Measurements from ENCODE around the gene EPHA2.
"Not testable (repeated sequence)": the region's sequence is repeated elsewhere in the genome, so short reads cannot be mapped to it uniquely, and the experiment has no call there.

Gene EPHA2

GRCh38 chr1:16171314-16172151 lies 15.7 kb upstream of the EPHA2 start:
- H4K8ac ChIP-seq (ENCODE audit: low read depth, low read length) = no peak overlapping the region
- peaks cover 22 to 38% of the 10 kb centered on the region in 2 experiments for H3K4me1 ChIP-seq (ENCODE audit: control insufficient read depth in 1 of 2, insufficient read depth in 2 of 2, low read length in 2 of 2)
- H3K36me3 ChIP-seq (ENCODE audit: control insufficient read depth in 1 of 2, insufficient read depth in 2 of 2, low read length in 2 of 2) = no peaks in the 10 kb centered on the region
- H2BK120ac ChIP-seq (ENCODE audit: insufficient read depth, low read length, poor library complexity) = no peak overlapping the region
- peaks cover 4% of the 10 kb centered on the region for H3K9me3 ChIP-seq (ENCODE audit: insufficient read depth, low read depth, low read length)
- no peak overlapping the region for H3K4ac ChIP-seq (ENCODE audit: low read depth, low read length)
- peak overlapping the region; percentile 3 for H4K91ac ChIP-seq (ENCODE audit: low read depth, low read length)
- H3K18ac ChIP-seq (ENCODE audit: low read length) = no peak overlapping the region
- no CpG with 5 or more reads among the region's 19 CpGs for WGBS (ENCODE audit: extremely low coverage, insufficient coverage, insufficient read length)
- no peak overlapping the region for H3K23ac ChIP-seq (ENCODE audit: low read length)
- no peak for DNase-seq
- no peak overlapping the region for H3K4me3 ChIP-seq (ENCODE audit: low read depth, low read length)
- H2AK5ac ChIP-seq (ENCODE audit: low read length) = no peak overlapping the region
- no peak overlapping the region for H3K14ac ChIP-seq (ENCODE audit: low read length)
- H3K4me2 ChIP-seq (ENCODE audit: low read length) = no peak overlapping the region
- no peaks in the 10 kb centered on the region for H3K27me3 ChIP-seq (ENCODE audit: insufficient read depth, low read length)
- H4K12ac ChIP-seq (ENCODE audit: low read depth, low read length) = no peak overlapping the region
- H2BK12ac ChIP-seq (ENCODE audit: low read length) = peak overlapping the region; percentile 40
- peaks cover 4% of the 10 kb centered on the region for H3K79me2 ChIP-seq (ENCODE audit: control insufficient read depth, insufficient read depth, low read length, poor library complexity)
- no peak overlapping the region for H2AFZ ChIP-seq (ENCODE audit: insufficient read depth, low read length, poor library complexity)
- H2BK5ac ChIP-seq (ENCODE audit: low read depth, low read length, poor library complexity) = no peak overlapping the region
- no peak overlapping the region for H3K9ac ChIP-seq (ENCODE audit: low read length)
- peaks cover 24% of the 10 kb centered on the region for H3K79me1 ChIP-seq (ENCODE audit: low read length)
- H3K27ac ChIP-seq (ENCODE audit: low read depth, low read length) = no peak overlapping the region

DNA sequence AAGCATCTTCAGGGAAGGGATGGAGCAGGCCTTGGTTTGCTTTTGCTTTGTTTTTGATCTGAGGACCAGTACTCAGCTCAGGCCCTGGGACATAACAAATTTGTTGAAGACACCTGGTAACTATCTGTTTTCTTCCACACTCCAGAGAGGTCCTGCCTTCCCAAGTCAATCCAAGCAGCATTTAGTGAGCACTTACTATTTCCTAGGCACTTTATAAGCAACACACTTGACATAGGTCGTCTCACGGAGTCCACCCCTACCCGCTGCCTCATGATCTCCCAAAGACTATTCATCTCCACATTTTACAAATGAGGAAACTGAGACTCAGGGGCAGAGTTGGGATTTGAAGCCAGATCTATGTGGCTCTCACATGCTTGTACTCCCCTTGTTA lies 14.4 kb upstream of the EPHA2 start:
- Histone ChIP-seq H3K9ac (ENCODE audit: low read length) (no peak overlapping the region), H3K4me3 (ENCODE audit: low read depth, low read length) (no peak overlapping the region), H4K12ac (ENCODE audit: low read depth, low read length) (no peak overlapping the region), H3K4me2 (ENCODE audit: low read length) (no peak overlapping the region), H3K4me1 (ENCODE audit: control insufficient read depth in 1 of 2, insufficient read depth in 2 of 2, low read length in 2 of 2) (peaks cover 22 to 33% of the 10 kb centered on the region in 2 experiments), H3K9me3 (ENCODE audit: insufficient read depth, low read depth, low read length) (peaks cover 4% of the 10 kb centered on the region), H4K91ac (ENCODE audit: low read depth, low read length) (no peak overlapping the region), H4K8ac (ENCODE audit: low read depth, low read length) (no peak overlapping the region), H3K79me1 (ENCODE audit: low read length) (peaks cover 19% of the 10 kb centered on the region), H3K27me3 (ENCODE audit: insufficient read depth, low read length) (no peaks in the 10 kb centered on the region), H3K18ac (ENCODE audit: low read length) (no peak overlapping the region), H2AFZ (ENCODE audit: insufficient read depth, low read length, poor library complexity) (no peak overlapping the region), H2AK5ac (ENCODE audit: low read length) (peak overlapping the region; percentile 12), H3K23ac (ENCODE audit: low read length) (no peak overlapping the region), H2BK120ac (ENCODE audit: insufficient read depth, low read length, poor library complexity) (no peak overlapping the region), H2BK12ac (ENCODE audit: low read length) (no peak overlapping the region), H3K27ac (ENCODE audit: low read depth, low read length) (no peak overlapping the region), H2BK5ac (ENCODE audit: low read depth, low read length, poor library complexity) (no peak overlapping the region), H3K79me2 (ENCODE audit: control insufficient read depth, insufficient read depth, low read length, poor library complexity) (peaks cover 4% of the 10 kb centered on the region), H3K36me3 (ENCODE audit: control insufficient read depth in 1 of 2, insufficient read depth in 2 of 2, low read length in 2 of 2) (no peaks in the 10 kb centered on the region), H3K4ac (ENCODE audit: low read depth, low read length) (no peak overlapping the region), H3K14ac (ENCODE audit: low read length) (no peak overlapping the region)
- no peak for DNase-seq
- WGBS (ENCODE audit: extremely low coverage, insufficient coverage, insufficient read length) = no CpG with 5 or more reads among the region's 3 CpGs

GRCh38 chr1:16168622-16169360 lies 12.9 kb upstream of the EPHA2 start:
- WGBS (ENCODE audit: extremely low coverage, insufficient coverage, insufficient read length) = no CpG with 5 or more reads among the region's 13 CpGs
- no peak overlapping the region for H2BK120ac ChIP-seq (ENCODE audit: insufficient read depth, low read length, poor library complexity)
- no peaks in the 10 kb centered on the region for H3K27me3 ChIP-seq (ENCODE audit: insufficient read depth, low read length)
- peaks cover 10% of the 10 kb centered on the region for H3K79me1 ChIP-seq (ENCODE audit: low read length)
- H3K4me2 ChIP-seq (ENCODE audit: low read length) = no peak overlapping the region
- no peak overlapping the region for H2AK5ac ChIP-seq (ENCODE audit: low read length)
- H3K79me2 ChIP-seq (ENCODE audit: control insufficient read depth, insufficient read depth, low read length, poor library complexity) = peaks cover 4% of the 10 kb centered on the region
- no peak overlapping the region for H3K14ac ChIP-seq (ENCODE audit: low read length)
- H3K4ac ChIP-seq (ENCODE audit: low read depth, low read length) = no peak overlapping the region
- H4K12ac ChIP-seq (ENCODE audit: low read depth, low read length) = no peak overlapping the region
- no peak overlapping the region for H3K23ac ChIP-seq (ENCODE audit: low read length)
- peaks cover 19 to 33% of the 10 kb centered on the region in 2 experiments for H3K4me1 ChIP-seq (ENCODE audit: control insufficient read depth in 1 of 2, insufficient read depth in 2 of 2, low read length in 2 of 2)
- no peak overlapping the region for H4K8ac ChIP-seq (ENCODE audit: low read depth, low read length)
- H3K27ac ChIP-seq (ENCODE audit: low read depth, low read length) = no peak overlapping the region
- no peak overlapping the region for H4K91ac ChIP-seq (ENCODE audit: low read depth, low read length)
- no peaks in the 10 kb centered on the region for H3K9me3 ChIP-seq (ENCODE audit: insufficient read depth, low read depth, low read length)
- H3K36me3 ChIP-seq (ENCODE audit: control insufficient read depth in 1 of 2, insufficient read depth in 2 of 2, low read length in 2 of 2) = no peaks in the 10 kb centered on the region
- H2BK12ac ChIP-seq (ENCODE audit: low read length) = peak overlapping the region; percentile 32
- H3K9ac ChIP-seq (ENCODE audit: low read length) = no peak overlapping the region
- H3K18ac ChIP-seq (ENCODE audit: low read length) = no peak overlapping the region
- no peak for DNase-seq
- no peak overlapping the region for H2BK5ac ChIP-seq (ENCODE audit: low read depth, low read length, poor library complexity)
- H3K4me3 ChIP-seq (ENCODE audit: low read depth, low read length) = no peak overlapping the region
- H2AFZ ChIP-seq (ENCODE audit: insufficient read depth, low read length, poor library complexity) = no peak overlapping the region

DNA sequence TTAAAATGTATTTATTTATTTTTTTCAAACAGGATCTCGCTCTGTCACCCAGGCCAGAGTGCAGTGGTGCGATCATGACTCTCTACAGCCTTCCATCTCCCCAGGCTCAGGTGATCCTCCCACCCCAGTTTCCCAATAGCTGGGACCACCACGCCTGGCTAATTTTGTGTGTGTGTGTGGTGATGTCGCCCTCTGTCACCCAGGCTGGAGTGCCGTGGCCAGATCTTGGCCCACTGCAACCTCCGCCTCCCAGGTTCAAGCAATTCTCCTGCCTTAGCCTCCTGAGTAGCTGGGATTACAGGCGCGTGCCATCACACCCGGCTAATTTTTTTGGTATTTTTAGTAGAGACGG lies 12.3 kb upstream of the EPHA2 start:
- WGBS (ENCODE audit: extremely low coverage, insufficient coverage, insufficient read length) = no CpG with 5 or more reads among the region's 10 CpGs
- H2AFZ ChIP-seq (ENCODE audit: insufficient read depth, low read length, poor library complexity) = not testable (repeated sequence)

More for the DNA sequence above, 12.3 kb upstream of the EPHA2 start:
- H4K8ac ChIP-seq (ENCODE audit: low read depth, low read length); H3K4me2 ChIP-seq (ENCODE audit: low read length); H3K27me3 ChIP-seq (ENCODE audit: insufficient read depth, low read length); H2AK5ac ChIP-seq (ENCODE audit: low read length); H4K91ac ChIP-seq (ENCODE audit: low read depth, low read length); H3K79me1 ChIP-seq (ENCODE audit: low read length); H3K23ac ChIP-seq (ENCODE audit: low read length); DNase-seq; H3K18ac ChIP-seq (ENCODE audit: low read length); H3K79me2 ChIP-seq (ENCODE audit: control insufficient read depth, insufficient read depth, low read length, poor library complexity); H3K4ac ChIP-seq (ENCODE audit: low read depth, low read length); H2BK5ac ChIP-seq (ENCODE audit: low read depth, low read length, poor library complexity); H3K14ac ChIP-seq (ENCODE audit: low read length); H3K9ac ChIP-seq (ENCODE audit: low read length); H3K27ac ChIP-seq (ENCODE audit: low read depth, low read length); H3K4me3 ChIP-seq (ENCODE audit: low read depth, low read length); H3K9me3 ChIP-seq (ENCODE audit: insufficient read depth, low read depth, low read length); H4K12ac ChIP-seq (ENCODE audit: low read depth, low read length); H2BK120ac ChIP-seq (ENCODE audit: insufficient read depth, low read length, poor library complexity); H3K36me3 ChIP-seq (ENCODE audit: control insufficient read depth in 1 of 2, insufficient read depth in 2 of 2, low read length in 2 of 2): not testable (repeated sequence)
- Histone ChIP-seq H2BK12ac (ENCODE audit: low read length) (peak overlapping the region; percentile 75), H3K4me1 (ENCODE audit: control insufficient read depth in 1 of 2, insufficient read depth in 2 of 2, low read length in 2 of 2) (peaks cover 12 to 26% of the 10 kb centered on the region in 2 experiments)

Data from trophoblast cell (in vitro differentiated cells and primary cell).